GM12891 (cell line): ENCODE measurements around the gene JMJD8.

Experiments
- DNase-seq: peaks from one replicate; pipeline ENCODE4 v3.0.0; 2011; ENCODE audit warnings: low spot score; ENCODE audit not compliant: insufficient read length
- FAIRE-seq: peaks from 2 replicates; lab custom pipeline; 2011; peaks lifted over from hg19 to GRCh38; lab: Jason Lieb, UNC
- PAX5 ChIP-seq: IDR thresholded peaks from 2 replicates; pipeline ENCODE4 v1.6.1; 2011; ENCODE audit warnings: low read length, moderate library complexity, mild to moderate bottlenecking; ENCODE audit not compliant: insufficient read depth, severe bottlenecking
- POLR2A ChIP-seq: IDR thresholded peaks from 2 replicates; pipeline ENCODE4 v1.6.1; 2011; ENCODE audit warnings: low read depth, low read length, control low read depth
- POLR2AphosphoS5 ChIP-seq: IDR thresholded peaks from 2 replicates; pipeline ENCODE4 v1.6.1; 2011; ENCODE audit warnings: low read depth, low read length, control low read depth
- POU2F2 ChIP-seq: IDR thresholded peaks from 2 replicates; pipeline ENCODE4 v1.6.1; 2011; ENCODE audit warnings: low read depth, mild to moderate bottlenecking, control low read depth, low read length, moderate library complexity
- SPI1 ChIP-seq: IDR thresholded peaks from 2 replicates; pipeline ENCODE4 v1.6.1; 2011; ENCODE audit warnings: low read depth, low read length, control low read depth
- TAF1 ChIP-seq: IDR thresholded peaks from 2 replicates; pipeline ENCODE4 v1.6.1; 2011; ENCODE audit warnings: low read depth, low read length, control low read depth

Gene JMJD8

DNA sequence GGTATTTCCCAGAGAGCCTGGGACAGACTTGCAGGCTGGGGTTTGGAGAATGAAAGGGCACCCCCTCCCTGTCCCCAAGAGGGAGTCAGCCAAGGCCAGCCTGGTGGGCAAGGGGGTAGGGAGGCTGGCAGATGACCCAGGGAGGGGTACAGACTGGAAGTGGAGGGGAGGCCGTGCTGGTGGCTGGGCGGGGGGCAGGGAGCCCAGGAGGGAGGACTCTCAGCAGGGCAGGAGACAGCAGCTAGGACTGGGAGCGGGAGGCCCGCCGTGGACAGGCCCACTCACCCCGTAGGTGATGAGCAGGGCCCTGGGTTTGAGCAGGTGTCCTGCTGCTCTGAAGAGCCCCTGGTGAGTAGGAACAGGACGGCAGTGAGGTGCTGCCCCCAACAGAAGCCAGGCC lies 49.1 kb downstream of the JMJD8 start:
- DNase-seq (no peak), FAIRE-seq (peak; percentile 33)
- TF ChIP-seq SPI1 (no peak), POLR2AphosphoS5 (no peak), POU2F2 (no peak), POLR2A (no peak), TAF1 (no peak), PAX5 (no peak)

DNA sequence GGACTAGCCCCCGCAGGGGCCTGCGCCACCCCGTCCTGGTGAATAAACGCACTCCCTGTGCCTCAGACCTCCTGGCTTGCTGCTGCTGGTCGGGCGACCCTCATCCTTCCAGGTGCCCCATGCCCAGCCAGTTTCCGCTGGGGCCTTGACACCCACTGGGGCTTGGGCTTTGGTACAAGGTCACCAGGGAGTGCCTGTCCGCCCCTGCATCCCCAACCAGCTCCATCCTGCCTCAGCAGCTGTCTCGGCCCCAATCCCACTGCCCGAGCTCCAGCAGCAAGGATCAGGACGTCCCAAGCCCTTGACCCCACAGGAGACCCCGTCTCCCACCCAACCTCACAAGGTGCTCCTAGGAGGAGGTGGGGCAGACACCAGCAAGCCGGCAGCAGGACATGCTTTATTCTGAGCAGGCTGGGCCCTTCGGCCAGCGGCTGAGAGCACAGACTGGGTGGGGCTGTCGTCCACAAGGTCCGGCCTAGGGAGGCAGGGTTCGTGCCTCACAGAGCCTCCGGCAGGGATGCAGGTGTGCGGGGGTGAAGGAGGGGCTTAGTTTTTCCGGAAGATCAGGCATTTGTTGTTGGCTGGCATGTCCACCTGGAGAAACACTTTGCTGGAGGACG lies 50.0 kb downstream of the JMJD8 start:
- FAIRE-seq (no peak), DNase-seq (no peak)
- TF ChIP-seq POLR2AphosphoS5 (no peak), PAX5 (no peak), POU2F2 (no peak), SPI1 (no peak), TAF1 (no peak), POLR2A (no peak)

DNA sequence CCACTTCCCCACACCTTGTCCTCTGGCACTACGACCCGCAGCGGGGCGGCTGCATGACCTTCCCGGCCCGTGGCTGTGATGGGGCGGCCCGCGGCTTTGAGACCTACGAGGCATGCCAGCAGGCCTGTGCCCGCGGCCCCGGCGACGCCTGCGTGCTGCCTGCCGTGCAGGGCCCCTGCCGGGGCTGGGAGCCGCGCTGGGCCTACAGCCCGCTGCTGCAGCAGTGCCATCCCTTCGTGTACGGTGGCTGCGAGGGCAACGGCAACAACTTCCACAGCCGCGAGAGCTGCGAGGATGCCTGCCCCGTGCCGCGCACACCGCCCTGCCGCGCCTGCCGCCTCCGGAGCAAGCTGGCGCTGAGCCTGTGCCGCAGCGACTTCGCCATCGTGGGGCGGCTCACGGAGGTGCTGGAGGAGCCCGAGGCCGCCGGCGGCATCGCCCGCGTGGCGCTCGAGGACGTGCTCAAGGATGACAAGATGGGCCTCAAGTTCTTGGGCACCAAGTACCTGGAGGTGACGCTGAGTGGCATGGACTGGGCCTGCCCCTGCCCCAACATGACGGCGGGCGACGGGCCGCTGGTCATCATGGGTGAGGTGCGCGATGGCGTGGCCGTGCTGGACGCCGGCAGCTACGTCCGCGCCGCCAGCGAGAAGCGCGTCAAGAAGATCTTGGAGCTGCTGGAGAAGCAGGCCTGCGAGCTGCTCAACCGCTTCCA lies 50.6 kb downstream of the JMJD8 start:
- DNase-seq: no peak
- TF ChIP-seq POLR2AphosphoS5: no peak
- TF ChIP-seq POU2F2: no peak
- no peak for TF ChIP-seq PAX5
- TF ChIP-seq TAF1: no peak
- TF ChIP-seq POLR2A: no peak
- TF ChIP-seq SPI1: no peak
- no peak for FAIRE-seq

DNA sequence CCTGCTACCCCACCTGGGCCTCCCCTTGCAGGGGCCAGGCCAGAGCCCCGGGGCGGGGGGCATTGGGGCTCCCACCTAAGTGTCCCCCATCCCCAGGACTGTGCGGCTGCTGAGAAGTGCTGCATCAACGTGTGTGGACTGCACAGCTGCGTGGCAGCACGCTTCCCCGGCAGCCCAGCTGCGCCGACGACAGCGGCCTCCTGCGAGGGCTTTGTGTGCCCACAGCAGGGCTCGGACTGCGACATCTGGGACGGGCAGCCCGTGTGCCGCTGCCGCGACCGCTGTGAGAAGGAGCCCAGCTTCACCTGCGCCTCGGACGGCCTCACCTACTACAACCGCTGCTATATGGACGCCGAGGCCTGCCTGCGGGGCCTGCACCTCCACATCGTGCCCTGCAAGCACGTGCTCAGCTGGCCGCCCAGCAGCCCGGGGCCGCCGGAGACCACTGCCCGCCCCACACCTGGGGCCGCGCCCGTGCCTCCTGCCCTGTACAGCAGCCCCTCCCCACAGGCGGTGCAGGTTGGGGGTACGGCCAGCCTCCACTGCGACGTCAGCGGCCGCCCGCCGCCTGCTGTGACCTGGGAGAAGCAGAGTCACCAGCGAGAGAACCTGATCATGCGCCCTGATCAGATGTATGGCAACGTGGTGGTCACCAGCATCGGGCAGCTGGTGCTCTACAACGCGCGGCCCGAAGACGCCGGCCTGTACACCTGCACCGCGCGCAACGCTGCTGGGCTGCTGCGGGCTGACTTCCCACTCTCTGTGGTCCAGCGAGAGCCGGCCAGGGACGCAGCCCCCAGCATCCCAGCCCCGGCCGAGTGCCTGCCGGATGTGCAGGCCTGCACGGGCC lies 51.4 kb downstream of the JMJD8 start:
- DNase-seq (no peak), FAIRE-seq (no peak)
- TF ChIP-seq TAF1: no peak
- TF ChIP-seq SPI1: no peak
- no peak for TF ChIP-seq POLR2A
- no peak for TF ChIP-seq PAX5
- TF ChIP-seq POU2F2: no peak
- TF ChIP-seq POLR2AphosphoS5: no peak

DNA sequence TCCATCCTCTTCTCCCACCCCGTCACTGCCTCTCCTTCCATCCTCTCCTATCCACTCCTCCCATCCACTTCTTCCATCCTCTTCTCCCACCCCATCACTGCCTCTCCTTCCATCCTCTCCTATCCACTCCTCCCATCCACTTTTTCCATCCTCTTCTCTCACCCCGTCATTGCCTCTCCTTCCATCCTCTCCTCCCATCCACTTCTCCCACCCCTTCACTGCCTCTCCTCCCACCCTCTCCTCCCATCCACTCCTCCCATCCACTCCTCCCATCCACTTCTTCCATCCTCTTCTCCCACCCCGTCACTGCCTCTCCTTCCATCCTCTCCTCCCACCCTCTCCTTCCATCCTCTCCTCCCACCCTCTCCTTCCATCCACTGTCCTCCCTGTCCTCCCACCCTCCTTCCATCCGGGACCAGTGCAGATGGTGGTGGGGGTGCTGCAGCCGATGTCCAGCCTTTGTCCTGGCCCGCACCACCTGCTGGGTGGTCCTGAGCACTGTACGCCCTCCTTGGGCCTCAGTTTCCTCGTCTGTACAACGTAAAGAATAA lies 52.3 kb downstream of the JMJD8 start:
- TF ChIP-seq POLR2AphosphoS5 (no peak), POU2F2 (no peak), SPI1 (no peak), TAF1 (no peak), PAX5 (no peak), POLR2A (no peak)
- no peak for DNase-seq
- no peak for FAIRE-seq
